ENCODE results near the gene CCNYL1. TPM values are rescaled to one million over a fixed set of nuclear protein-coding genes. Genes with fewer than 3 reads are reported as not detected.

The CCNYL1 gene
- 1 to 10 TPM; 5.8 to 6.0 TPM for total RNA-seq

DNA sequence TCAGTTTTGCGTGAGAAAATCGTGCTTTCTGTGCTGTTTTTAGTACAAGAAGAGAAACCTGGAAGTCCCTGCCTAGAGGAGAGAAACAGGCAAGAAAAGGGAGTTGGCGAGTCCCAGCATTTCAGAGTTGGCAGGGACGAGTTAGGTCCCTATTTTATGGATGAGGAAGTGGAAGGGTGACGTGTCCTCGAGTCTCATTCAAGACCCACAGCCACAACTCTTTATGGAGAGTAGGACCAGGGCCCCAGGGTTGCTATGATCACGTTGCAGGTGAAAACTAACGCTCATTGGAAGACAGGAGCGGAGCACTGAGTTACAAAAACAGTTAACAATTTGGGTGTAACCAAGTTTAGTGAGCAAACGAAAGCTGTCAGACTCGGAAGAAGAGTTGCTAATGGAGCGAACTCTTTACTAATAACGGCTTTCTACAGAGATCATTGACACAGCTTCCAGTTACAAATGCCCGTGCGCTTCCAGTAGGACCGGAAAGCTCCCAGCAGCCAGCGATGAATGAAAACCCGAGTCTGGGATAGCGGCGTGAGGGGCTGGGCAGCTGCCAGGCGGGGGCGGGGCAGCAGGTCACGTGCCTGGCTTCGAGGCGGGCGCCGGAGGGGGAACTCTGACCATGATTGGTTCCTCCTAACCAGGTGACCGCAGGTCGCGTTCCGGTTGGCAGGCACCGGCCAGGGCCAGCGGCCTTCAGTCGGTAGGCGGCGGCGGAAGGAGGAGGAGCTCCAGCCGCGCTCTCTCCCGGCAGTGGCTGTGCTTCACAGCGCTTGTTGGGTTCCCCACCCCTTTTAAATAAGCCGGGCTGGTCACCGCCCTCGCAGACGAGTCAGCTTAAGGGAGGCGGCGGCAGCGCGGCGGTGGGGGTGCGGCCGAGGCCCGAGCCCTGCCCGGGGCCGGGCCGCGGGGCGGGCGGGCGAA is at the start of gene CCNYL1:
TSS of gene CCNYL1 (plus strand) at position 827 of the 927 bp plus-strand sequence. CDS start 257 bp downstream, outside the sequence.
- peaks cover 21% of the 10 kb centered on the region for H3K4me1 Mint-ChIP-seq
- peak within 1 kb of the TSS; percentile 75 for H3K27ac Mint-ChIP-seq
- H3K27me3 Mint-ChIP-seq, result no peaks in the 10 kb centered on the region
- peak within 1 kb of the TSS; percentile 91 for H3K4me3 Mint-ChIP-seq
- H3K36me3 Mint-ChIP-seq, result peaks cover 4% of the 10 kb centered on the region
- no peaks in the 10 kb centered on the region for H3K9me3 Mint-ChIP-seq
- peak; percentile 98 for DNase-seq

DNA sequence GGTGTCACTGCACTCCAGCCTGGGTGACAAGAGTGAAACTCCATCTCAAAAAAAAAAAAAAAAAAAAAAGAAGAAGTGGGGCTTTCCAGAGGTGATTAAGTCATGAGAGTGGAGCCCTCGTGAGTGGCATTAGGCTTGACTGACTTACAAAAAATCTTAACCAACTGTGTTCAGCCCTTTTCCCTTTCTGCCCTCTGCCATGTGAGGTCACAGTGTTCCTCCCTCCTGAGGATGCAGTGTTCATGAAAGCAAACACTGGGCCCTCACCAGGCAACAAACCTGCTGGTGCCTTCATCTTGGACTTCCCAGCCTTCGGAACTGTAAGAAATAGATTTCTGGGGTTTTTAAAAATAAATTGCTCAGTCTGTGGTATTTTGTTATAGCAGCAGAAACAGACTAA is 49.2 kb upstream of the CCNYL1 start:
- H3K27me3 Mint-ChIP-seq, result no peaks in the 10 kb centered on the region
- DNase-seq, result no peak
- no peaks in the 10 kb centered on the region for H3K9me3 Mint-ChIP-seq
- peak overlapping the region; percentile 17 for H3K27ac Mint-ChIP-seq
- H3K36me3 Mint-ChIP-seq, result no peaks in the 10 kb centered on the region
- H3K4me1 Mint-ChIP-seq, result peaks cover 5% of the 10 kb centered on the region
- no peak overlapping the region for H3K4me3 Mint-ChIP-seq

DNA sequence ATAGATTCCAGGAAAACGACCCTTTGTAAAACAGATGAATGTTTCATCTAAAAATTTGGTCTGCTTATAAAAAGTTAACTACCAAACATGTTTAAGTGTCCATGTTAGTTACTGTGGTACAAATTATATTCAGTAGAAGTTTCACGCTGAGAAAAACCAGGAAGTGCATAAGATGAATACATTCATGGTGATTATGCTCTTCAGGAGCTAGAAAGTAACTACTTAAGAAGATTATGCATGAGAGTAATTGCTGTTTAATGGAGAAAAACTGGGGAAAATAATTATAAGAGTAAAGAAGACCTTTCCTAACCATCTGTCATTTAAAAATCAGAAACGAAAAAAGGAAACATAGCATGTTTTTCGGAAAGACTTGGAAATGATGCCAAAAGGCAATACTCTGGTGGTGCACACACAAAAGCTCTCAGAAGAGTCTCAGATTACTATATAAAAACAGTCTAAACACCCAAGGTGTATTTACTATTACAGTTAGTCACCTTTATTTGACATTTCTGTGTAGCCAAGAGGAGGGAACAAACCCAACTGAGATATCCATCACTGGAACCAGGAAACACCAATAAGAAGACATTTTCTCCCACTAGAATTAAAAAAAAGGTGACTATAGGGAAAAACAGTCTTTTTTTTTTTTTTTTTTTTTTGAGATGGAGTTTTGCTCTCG is 47.4 kb upstream of the CCNYL1 start:
- no peak overlapping the region for H3K27ac Mint-ChIP-seq
- DNase-seq, result no peak
- H3K4me3 Mint-ChIP-seq, result no peak overlapping the region
- H3K27me3 Mint-ChIP-seq, result no peaks in the 10 kb centered on the region
- H3K4me1 Mint-ChIP-seq, result peaks cover 7% of the 10 kb centered on the region
- no peaks in the 10 kb centered on the region for H3K9me3 Mint-ChIP-seq
- no peaks in the 10 kb centered on the region for H3K36me3 Mint-ChIP-seq

DNA sequence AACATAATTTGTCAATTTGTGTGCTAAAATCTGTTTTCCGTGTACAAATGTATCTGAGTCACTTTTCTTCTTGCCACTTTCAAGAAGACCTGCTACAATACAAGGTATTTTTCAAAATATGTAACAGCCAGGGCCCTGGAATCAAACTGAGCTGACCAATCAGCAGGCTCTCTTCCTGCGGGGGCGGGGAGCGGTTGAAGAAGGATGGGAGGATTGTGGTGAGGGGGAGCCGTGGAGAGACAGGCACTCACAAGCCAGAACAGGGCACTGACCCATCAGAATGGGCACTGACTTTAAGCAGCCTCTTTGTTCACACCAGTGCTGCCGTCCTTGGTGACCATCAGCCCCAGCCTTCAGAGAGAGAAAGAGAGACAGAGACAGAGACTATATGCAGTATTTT is 40.6 kb upstream of the CCNYL1 start:
- Mint-ChIP-seq H3K9me3 (no peaks in the 10 kb centered on the region), H3K36me3 (no peaks in the 10 kb centered on the region), H3K27me3 (no peaks in the 10 kb centered on the region), H3K27ac (no peak overlapping the region), H3K4me3 (no peak overlapping the region), H3K4me1 (peaks cover 9% of the 10 kb centered on the region)
- DNase-seq, result no peak

DNA sequence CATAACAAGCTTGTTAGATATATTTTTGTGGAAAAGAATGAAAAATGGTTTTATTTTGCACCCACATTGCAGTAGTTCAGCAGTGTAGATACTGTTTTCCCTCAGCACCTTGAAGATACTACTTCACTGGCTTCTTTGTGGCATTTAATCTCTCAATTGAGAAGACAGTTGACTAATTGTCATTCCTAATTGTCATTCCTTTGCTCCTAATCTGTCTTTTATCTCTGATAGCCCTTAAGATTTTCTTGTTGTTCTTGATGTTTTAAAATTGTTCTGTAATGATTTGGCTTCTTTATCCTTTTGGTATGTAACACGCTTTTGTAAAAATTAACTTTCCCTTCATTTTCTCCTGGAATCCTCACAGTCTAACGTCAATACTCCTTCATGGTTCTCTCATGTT is 38.0 kb upstream of the CCNYL1 start:
- H3K9me3 Mint-ChIP-seq, result no peaks in the 10 kb centered on the region
- H3K4me3 Mint-ChIP-seq, result no peak overlapping the region
- no peaks in the 10 kb centered on the region for H3K27me3 Mint-ChIP-seq
- H3K27ac Mint-ChIP-seq, result no peak overlapping the region
- peaks cover 2% of the 10 kb centered on the region for H3K4me1 Mint-ChIP-seq
- DNase-seq, result no peak
- no peaks in the 10 kb centered on the region for H3K36me3 Mint-ChIP-seq

DNA sequence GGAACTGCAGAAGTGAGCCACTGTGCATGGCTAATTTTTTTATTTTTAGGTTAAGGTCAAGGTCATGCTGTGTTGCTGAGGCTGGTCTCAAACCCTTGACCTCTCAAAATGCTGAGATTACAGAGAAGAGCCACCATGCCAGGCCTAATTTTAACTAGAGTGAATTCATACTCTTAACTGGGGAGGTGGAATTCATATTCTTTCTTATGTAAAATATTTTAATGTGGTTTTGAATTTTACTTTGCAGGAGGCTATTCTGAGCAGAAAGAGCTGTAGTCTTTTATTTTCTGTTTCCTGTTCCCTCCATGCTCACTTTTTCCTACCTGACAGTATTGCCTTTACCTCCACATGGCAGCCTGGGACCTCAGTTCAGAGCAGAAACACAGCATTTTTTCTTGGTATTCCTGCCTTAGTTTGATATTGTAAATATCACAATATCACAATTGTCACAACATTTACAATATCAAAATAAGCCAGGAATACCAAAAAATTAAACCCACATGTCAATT is 37.1 kb upstream of the CCNYL1 start:
- DNase-seq, result no peak
- Mint-ChIP-seq H3K4me1 (peaks cover 2% of the 10 kb centered on the region), H3K27me3 (peaks cover 3% of the 10 kb centered on the region), H3K27ac (no peak overlapping the region), H3K9me3 (no peaks in the 10 kb centered on the region), H3K36me3 (no peaks in the 10 kb centered on the region), H3K4me3 (no peak overlapping the region)

DNA sequence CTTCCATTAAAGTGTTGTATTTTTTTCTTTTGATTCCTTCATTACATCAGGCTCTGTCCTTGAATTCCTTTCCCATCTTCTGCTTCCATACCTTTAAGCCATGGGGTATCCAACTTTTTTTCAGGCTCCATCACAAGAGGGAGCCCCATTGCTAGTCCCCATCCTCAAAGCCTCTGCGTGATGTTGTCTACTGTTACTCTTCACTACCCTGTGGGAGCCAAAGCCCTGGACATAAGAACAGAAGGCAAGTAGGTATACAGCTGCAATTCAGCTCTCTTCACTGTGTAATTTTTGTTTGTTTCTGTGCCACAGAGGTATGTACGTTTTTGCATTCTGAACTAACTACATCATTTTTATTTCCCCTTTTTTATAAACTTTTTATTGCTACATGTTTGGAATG is 36.6 kb upstream of the CCNYL1 start:
- Mint-ChIP-seq H3K27me3 (peaks cover 8% of the 10 kb centered on the region), H3K36me3 (no peaks in the 10 kb centered on the region), H3K4me1 (peaks cover 2% of the 10 kb centered on the region), H3K4me3 (no peak overlapping the region), H3K9me3 (no peaks in the 10 kb centered on the region), H3K27ac (no peak overlapping the region)
- no peak for DNase-seq

DNA sequence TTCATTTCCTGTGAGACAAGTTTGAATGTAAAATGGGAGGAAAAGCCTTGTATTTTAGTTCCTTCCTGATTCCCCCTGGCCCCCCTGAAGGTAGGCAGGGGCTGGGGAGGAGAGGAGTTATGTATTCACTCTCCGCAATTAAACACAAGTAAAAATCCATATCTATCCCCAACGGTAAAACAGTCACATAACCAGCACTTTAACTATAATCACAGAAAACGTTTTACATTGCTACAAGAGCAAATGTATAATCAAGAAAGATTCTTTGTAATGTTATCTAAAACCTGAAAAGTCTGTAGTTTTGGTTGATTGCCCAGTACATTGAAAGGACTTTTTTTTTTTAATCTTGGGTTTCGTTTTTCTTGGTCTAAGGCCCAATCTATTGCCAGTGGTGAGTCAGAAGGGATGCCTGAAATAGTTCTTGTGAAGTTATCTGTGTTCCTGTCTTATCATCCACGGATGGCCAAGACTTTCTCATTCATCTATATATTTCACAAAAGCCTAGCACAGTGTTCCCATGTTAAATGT is 34.5 kb upstream of the CCNYL1 start:
- Mint-ChIP-seq H3K27me3 (peaks cover 18% of the 10 kb centered on the region), H3K4me3 (no peak overlapping the region), H3K9me3 (no peaks in the 10 kb centered on the region), H3K36me3 (no peaks in the 10 kb centered on the region), H3K27ac (no peak overlapping the region), H3K4me1 (peaks cover 2% of the 10 kb centered on the region)
- DNase-seq, result no peak

DNA sequence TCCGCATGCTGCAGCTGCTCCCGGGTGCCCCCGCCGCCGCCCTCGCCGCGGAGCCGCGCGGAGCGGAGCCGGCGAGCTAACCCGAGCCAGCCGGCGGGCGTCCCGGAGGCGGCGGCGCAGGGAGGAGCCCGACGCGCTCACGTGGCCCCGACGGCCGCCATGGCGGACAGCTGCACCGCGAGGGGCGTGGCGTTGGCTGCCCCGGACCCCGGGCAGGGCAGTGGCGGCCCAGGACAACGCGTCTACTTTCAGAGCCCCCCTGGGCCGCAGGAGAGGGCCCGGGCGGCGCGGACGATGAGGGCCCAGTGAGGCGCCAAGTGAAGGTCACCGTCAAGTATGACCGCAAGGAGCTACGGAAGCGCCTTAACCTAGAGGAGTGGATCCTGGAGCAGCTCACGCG is 30.0 kb upstream of the CCNYL1 start:
- Mint-ChIP-seq H3K27ac (no peak overlapping the region), H3K36me3 (peaks cover 2% of the 10 kb centered on the region), H3K4me3 (no peak overlapping the region), H3K27me3 (peaks cover 18% of the 10 kb centered on the region), H3K9me3 (no peaks in the 10 kb centered on the region), H3K4me1 (no peaks in the 10 kb centered on the region)
- peak; percentile 6 for DNase-seq

DNA sequence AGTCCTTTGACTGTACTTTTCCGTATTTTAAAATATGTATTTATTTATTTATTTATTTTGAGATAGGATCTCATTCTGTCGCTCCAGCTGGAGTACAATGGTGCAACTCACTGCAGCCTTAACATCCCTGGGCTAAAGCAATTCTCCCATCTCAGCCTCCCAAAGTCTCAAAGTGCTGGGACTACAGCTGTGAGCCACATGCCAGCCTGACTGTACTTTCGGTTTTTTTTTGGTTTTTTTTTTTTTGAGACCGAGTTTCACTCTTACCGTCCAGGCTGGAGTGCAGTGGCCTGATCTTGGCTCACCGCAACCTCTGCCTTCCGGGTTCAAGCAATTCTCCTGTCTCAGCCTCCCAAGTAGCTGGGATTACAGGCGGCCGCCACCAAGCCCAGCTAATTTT is 28.9 kb upstream of the CCNYL1 start:
- Mint-ChIP-seq H3K4me1 (no peaks in the 10 kb centered on the region), H3K4me3 (no peak overlapping the region), H3K9me3 (no peaks in the 10 kb centered on the region), H3K27me3 (peaks cover 18% of the 10 kb centered on the region), H3K36me3 (peaks cover 2% of the 10 kb centered on the region), H3K27ac (no peak overlapping the region)
- DNase-seq, result no peak

DNA sequence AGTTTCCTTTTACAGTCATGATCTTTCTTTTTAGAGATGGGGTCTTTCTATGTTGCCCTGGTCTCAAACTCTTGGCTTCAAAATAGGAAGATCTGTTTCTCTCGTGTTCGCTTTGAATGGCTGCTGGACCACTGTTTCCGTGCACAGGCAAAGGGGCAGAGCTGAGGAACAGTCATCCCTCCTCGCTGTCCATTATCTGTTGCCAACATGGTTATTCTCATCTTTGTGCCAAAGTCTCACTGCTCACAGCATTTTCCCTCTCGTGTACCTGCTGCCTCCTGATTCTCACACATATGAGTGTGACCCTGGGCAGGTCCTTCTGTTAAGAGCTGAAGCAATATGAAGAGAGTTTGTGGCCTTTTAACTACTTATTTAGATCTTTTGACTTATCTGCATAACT is 28.0 kb upstream of the CCNYL1 start:
- peaks cover 2% of the 10 kb centered on the region for H3K36me3 Mint-ChIP-seq
- DNase-seq, result no peak
- H3K9me3 Mint-ChIP-seq, result no peaks in the 10 kb centered on the region
- peaks cover 18% of the 10 kb centered on the region for H3K27me3 Mint-ChIP-seq
- no peak overlapping the region for H3K4me3 Mint-ChIP-seq
- H3K27ac Mint-ChIP-seq, result no peak overlapping the region
- H3K4me1 Mint-ChIP-seq, result peaks cover 2% of the 10 kb centered on the region

DNA sequence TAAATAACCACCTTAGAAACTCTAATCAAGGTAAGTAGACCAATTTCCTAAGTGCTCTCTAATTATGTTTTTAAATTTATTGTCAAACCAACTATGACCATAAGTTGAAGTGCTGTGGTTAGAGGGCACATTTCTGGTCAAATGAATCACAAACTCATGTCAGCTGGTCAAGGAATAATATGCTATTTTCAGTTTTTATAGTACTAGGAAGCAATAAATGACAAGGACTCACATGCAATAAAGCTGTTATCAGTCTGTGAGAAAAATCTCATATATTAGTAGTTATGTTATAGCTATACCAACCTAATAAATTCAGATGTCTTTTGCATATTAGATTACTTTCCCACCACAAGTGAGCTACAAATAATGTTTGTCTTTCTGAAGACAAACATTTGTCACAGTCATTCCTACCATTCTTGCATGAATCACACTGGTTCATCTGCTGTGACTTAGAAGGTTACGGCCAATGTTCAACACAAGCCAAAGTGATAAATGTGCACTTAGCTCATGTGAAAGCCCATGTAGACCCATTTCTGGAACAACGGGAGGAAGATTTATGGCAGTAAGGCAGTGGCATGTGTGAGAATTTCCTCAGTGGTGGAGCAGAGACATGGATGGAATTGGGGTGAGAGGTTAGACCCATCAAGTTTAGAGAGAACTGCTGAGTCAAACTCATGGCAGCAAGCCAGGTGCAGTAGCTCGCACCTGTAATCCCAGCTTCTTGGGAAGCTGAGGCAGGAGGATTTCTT is 27.4 kb upstream of the CCNYL1 start:
- Mint-ChIP-seq H3K4me1 (peaks cover 3% of the 10 kb centered on the region), H3K4me3 (no peak overlapping the region), H3K27ac (no peak overlapping the region), H3K27me3 (peaks cover 18% of the 10 kb centered on the region), H3K36me3 (peaks cover 2% of the 10 kb centered on the region), H3K9me3 (no peaks in the 10 kb centered on the region)
- DNase-seq, result no peak

DNA sequence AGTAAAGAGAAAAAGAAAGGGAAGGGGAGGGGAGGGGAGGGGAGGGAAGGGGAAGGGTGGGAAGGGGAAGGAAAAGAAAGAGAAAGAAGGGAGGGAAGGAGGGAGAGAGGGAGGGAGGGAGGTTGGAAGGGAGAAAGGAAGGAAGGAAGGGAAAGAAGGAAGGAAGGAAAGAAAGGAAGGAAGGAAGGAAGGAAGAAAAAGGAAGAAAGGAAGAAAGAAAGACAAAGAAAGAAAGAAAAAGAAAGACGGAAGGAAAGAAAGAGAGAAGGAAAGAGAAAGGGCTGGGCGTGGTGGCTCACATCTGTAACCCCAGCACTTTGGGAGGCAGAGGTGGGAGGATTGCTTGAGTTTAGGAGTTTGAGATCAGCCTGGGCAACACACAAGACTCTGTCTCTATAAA is 24.6 kb upstream of the CCNYL1 start:
- Mint-ChIP-seq H3K4me3 (no peak overlapping the region), H3K4me1 (peaks cover 3% of the 10 kb centered on the region), H3K27ac (no peak overlapping the region), H3K27me3 (no peaks in the 10 kb centered on the region), H3K9me3 (no peaks in the 10 kb centered on the region), H3K36me3 (peaks cover 2% of the 10 kb centered on the region)
- DNase-seq, result no peak

DNA sequence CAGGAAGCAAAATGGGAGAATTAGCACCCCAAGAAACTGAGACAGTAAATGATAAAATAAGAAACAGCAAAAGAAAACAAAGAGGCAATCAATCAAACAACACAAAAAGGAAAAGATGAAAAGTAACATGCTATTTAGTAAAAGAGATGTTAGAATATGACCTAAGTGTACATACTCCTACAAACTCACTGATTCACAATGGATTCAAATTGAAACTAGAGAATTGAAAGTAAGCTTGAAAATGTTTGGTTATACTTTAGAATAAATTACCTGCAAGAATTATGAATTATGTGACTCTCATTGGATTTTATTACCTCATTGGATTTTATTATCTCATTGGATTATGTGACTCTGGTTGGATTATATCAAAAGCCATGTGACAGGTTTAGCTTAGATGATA is 22.8 kb upstream of the CCNYL1 start:
- Mint-ChIP-seq H3K4me1 (peaks cover 7% of the 10 kb centered on the region), H3K27ac (no peak overlapping the region)
- DNase-seq, result no peak

More for the DNA sequence above, 22.8 kb upstream of the CCNYL1 start:
- no peak overlapping the region for H3K4me3 Mint-ChIP-seq
- peaks cover 2% of the 10 kb centered on the region for H3K36me3 Mint-ChIP-seq
- no peaks in the 10 kb centered on the region for H3K9me3 Mint-ChIP-seq
- H3K27me3 Mint-ChIP-seq, result no peaks in the 10 kb centered on the region
